Cardiac fibroblast (primary cell): Measurements from ENCODE around the gene CDKL5.

Experiments used
- DNase-seq, 2 donors: peaks; one replicate each; pipeline versions ENCODE4 v3.0.0 to v3.0.0-alpha.2; 2010; ENCODE audit warnings: low read depth in 2 of 2
- H3K4me3 ChIP-seq, 2 donors: replicated peaks in 1 of 2; 1 replicate in 1 of 2; 2 replicates in 1 of 2; pipeline ENCODE4 v1.5.1; 2011; ENCODE audit warnings: low read depth in 2 of 2, low read length in 2 of 2, mild to moderate bottlenecking in 2 of 2, moderate library complexity in 1 of 2
- TF ChIP-seq, protein P1 (sequence below): IDR thresholded peaks from one replicate; pipeline ENCODE4 v1.5.1; 2011; ENCODE audit warnings: low read depth, mild to moderate bottlenecking, low read length, inconsistent platforms

CDKL5 gene

DNA sequence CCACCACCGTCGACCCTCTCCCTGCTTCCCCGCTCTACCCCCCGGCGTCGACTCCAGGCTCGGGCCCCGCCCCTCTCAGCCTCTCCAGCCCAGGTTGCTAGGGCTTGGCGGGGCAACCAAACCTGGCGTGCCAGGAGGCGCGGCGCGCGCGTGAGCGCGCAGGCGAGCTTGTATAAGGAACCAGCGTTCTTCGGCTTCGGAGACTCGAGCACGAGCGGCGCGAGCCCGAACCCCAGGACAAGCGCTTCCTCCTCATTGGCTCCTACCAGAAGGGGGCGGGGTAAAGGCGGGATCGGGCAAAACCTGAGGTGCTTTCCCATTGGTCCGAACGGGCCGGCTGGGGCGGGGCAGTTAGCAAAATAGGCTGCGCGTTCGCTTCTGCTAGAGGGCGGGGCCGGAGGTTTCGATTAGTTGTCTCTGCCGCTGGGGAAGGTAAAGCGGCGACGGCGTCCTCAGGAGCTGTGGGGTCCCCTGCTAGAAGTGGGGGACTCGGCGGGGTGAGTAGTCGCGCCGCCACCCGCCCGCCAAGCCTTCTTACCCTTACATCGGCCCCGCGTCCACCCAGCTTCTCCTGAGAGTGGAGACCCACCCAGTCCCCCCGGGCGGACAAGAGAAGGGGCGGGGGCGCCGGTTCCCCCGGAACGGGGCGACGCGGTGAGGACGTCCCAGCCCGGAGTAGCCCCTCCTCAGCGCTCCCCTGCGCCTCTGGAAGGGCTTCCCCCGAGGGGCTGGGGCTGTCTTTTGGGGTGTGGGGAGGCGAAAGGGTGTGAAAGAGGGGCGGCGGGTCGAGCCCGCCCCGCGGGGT lies at the start of gene CDKL5:
TSS of gene CDKL5 (plus strand) at position 410 of the 805 bp plus-strand sequence. CDS start 81,489 bp downstream, outside the sequence.
- peak; percentile 96 for DNase-seq
- TF ChIP-seq, protein P1, sequence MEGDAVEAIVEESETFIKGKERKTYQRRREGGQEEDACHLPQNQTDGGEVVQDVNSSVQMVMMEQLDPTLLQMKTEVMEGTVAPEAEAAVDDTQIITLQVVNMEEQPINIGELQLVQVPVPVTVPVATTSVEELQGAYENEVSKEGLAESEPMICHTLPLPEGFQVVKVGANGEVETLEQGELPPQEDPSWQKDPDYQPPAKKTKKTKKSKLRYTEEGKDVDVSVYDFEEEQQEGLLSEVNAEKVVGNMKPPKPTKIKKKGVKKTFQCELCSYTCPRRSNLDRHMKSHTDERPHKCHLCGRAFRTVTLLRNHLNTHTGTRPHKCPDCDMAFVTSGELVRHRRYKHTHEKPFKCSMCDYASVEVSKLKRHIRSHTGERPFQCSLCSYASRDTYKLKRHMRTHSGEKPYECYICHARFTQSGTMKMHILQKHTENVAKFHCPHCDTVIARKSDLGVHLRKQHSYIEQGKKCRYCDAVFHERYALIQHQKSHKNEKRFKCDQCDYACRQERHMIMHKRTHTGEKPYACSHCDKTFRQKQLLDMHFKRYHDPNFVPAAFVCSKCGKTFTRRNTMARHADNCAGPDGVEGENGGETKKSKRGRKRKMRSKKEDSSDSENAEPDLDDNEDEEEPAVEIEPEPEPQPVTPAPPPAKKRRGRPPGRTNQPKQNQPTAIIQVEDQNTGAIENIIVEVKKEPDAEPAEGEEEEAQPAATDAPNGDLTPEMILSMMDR = no peak
- peak within 1 kb of the TSS; percentile 70 to 88 for H3K4me3 ChIP-seq

DNA sequence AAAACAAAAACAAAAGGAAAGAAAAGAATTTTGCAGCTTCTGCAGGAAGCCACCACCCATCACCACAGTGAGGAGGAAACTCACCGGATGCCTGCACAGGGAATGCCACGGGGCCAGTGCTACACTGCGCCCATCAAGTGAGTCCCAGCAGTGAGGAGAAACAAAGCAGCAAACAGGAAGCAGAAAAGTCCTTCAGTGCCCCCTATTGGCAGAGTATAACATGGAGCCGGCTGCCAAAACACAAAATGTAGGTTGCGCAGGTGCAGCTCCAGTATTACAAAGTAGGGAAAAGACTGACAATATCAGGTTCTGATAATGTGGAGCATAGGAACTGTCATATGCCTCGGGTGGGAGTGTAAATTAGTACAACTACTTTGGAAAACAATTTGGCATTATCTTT lies 47.6 kb upstream of the CDKL5 start:
- no peak overlapping the region for H3K4me3 ChIP-seq
- peak; percentile 28 to 34 for DNase-seq
- TF ChIP-seq, protein P1 = peak; percentile 59

DNA sequence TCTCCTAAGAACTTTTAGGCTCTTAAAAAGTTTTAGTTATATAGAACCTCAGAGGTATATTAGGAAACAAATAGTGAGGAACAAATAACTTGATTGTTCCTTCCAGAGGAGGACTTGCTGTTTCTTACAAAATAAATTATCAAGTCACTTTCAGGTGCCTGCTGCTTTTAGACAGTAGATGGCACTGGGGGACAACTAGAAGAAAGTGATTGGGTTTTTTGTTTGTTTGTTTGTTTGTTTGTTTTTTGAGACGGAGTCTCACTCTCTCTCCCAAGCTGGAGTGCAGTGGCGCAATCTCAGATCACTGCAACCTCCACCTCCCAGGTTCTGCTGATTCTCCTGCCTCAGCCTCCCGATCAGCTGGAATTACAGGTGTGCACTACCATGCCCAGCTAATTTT lies 35.4 kb upstream of the CDKL5 start:
- TF ChIP-seq, protein P1 = no peak
- DNase-seq = no peak
- H3K4me3 ChIP-seq = no peak overlapping the region

DNA sequence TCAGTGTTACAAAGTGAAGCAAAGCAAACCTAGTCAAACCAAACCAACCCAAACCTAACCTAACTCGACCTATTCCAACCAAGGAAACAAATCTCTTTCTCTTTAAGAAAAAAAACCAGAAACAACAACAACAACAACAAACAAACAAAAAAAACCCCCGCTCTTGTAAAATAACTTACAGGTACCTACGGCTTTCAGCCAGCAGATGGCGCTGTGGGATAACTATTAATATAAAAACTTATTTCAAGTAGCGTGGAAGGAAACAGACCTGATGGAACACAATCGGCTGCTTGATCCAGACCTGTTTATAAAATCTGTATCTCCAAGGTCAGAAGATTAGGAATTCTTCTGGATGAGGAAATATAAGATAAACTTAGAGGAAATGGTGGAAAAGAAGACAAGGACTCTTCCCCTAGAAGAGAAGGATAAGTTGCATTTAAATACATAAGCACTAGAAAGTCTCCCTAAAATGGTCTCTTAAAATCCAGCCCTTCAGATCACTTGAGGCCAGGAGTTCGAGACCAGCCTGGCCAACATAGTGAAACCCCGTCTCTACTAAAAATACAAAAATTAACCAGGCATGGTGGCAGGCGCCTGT lies 34.4 kb upstream of the CDKL5 start:
- peak; percentile 65 to 69 for DNase-seq
- TF ChIP-seq, protein P1 = peak; percentile 35
- no peak overlapping the region for H3K4me3 ChIP-seq

DNA sequence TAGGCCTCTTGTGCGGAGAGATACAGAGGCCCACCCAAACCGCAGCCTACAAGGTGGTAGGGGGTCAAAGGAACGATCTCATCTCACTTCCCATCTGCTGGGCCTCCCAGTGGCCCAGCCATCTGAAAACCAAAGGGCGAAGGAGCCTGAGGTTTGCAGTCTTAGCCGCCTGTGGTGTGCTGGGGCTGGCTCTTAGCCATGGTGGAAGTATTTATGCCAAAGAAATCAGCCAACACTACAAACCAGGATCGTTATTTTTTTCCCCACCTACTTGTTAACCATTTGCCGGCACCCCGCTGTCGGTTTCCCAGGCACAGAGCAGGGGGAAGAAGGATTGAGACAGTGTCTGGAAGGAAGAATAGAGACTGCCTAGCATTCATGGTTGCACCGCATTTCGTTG lies 30.9 kb upstream of the CDKL5 start:
- TF ChIP-seq, protein P1 = no peak
- no peak overlapping the region for H3K4me3 ChIP-seq
- DNase-seq = no peak

DNA sequence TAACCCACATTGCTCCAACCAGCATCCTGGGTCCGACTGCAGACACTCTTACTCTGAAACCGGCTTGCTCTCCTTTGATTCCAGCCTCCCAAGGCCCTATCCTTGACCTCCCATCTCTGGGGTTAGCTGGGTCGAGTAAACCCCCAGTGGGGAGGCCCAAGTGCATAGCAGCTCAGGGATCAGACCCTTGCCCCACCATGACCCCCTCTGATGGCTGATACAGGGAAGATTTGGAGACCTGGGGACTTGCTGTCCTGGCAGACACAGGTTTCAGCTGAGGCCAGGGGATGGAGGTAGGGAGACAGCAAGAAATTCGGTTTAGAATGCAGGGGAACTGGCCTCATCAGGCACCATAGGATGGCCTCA lies 23.6 kb upstream of the CDKL5 start:
- H3K4me3 ChIP-seq = no peak overlapping the region
- TF ChIP-seq, protein P1 = no peak
- no peak for DNase-seq
